HUDEP-2 (cell line): ENCODE data around the gene UBE2J2.

Experiments
- DNase-seq, 76 experiments: peaks; one replicate each; lab custom pipeline; 2025; ENCODE audit not compliant: unreplicated experiment in 76 of 76; lab: John Stamatoyannopoulos, UW

The UBE2J2 gene

GRCh38 chr1:1296070-1297061 lies 22.7 kb upstream of the UBE2J2 start:
- DNase-seq = no peak

GRCh38 chr1:1295154-1295923 lies 21.7 kb upstream of the UBE2J2 start:
- no peak for DNase-seq

GRCh38 chr1:1294250-1294890 lies 20.7 kb upstream of the UBE2J2 start:
- no peak for DNase-seq

GRCh38 chr1:1293263-1294249 lies 19.9 kb upstream of the UBE2J2 start:
- peak in 15 of 76 experiments; percentile 15 to 43 (median 23) for DNase-seq

GRCh38 chr1:1292851-1293250 lies 19.2 kb upstream of the UBE2J2 start:
- no peak for DNase-seq

GRCh38 chr1:1292442-1292779 lies 18.8 kb upstream of the UBE2J2 start:
- no peak for DNase-seq

- peak in 65 of 76 experiments; percentile 13 to 76 (median 44) for DNase-seq
Measured at GRCh38 chr1:1291548-1292441, 18.1 kb upstream of the UBE2J2 start.

- peak in 34 of 76 experiments; percentile 7 to 78 (median 30) for DNase-seq
Measured at GRCh38 chr1:1291023-1291528, 17.4 kb upstream of the UBE2J2 start.

- DNase-seq = peak in 60 of 76 experiments; percentile 11 to 84 (median 54)
Measured at GRCh38 chr1:1290238-1290731, 16.6 kb upstream of the UBE2J2 start.

- DNase-seq = no peak
Measured at GRCh38 chr1:1287288-1288110, 13.8 kb upstream of the UBE2J2 start.

GRCh38 chr1:1286313-1287261 lies 12.9 kb upstream of the UBE2J2 start:
- DNase-seq = no peak

- no peak for DNase-seq
Measured at GRCh38 chr1:1285611-1286311, 12.1 kb upstream of the UBE2J2 start.

- no peak for DNase-seq
Measured at GRCh38 chr1:1285102-1285571, 11.5 kb upstream of the UBE2J2 start.

- no peak for DNase-seq
Measured at GRCh38 chr1:1284221-1285101, 10.8 kb upstream of the UBE2J2 start.

GRCh38 chr1:1283821-1284220 lies 10.2 kb upstream of the UBE2J2 start:
- peak in 2 of 76 experiments; percentile 17 to 18 for DNase-seq
